ENCODE results near the gene CABLES2. TPM values are rescaled to one million over a fixed set of nuclear protein-coding genes. Genes with fewer than 3 reads are reported as not detected.

Gene CABLES2
- total and polyA plus RNA-seq, 4 donors = 0.92 to 3.2 (median 2.0) TPM

DNA sequence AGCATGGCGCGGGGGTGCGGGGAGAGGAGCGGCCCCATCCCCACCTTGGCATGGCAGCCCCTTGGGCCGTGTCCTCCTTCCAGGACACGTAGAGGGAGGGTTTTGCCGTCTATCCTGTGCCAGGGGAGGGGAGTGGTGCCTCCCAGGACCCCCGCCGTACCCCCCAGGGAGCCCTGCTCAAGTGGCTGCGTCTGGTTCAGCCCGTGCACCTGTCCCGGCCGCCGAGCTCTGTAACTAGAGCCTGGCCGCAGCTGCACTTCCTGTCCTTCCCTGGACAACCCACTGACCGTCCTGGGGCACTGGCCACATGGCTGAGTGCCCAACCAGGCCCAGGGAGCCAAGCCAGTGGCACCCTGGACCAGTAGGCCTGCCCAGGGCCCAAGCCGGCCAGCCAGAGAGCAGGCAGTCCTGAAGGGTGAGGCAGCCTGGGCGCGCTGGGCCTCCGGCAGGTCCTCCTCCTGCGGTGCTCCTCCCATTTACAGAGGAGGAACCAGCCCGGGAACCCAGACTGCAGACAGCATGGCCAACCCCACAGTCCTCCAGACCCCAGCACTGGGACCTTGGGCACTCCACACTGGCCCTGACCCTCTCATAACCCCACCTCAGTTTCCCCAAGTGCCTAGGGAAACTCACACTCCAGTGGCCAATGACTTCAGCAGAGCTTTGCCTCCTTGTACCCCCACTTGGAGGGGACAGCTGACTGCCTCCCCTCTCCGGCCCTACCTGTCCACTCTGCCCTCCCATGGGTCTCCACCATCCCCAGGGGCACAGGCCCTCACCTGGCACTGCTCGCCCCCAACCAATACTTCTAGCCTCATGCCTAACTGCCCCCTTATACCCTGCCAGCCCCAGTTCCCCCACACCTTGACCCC, 48.7 kb downstream of the CABLES2 start:
- H3K36me3 ChIP-seq (ENCODE audit: control insufficient read depth in 4 of 4, insufficient read depth in 3 of 4, low read depth in 1 of 4, low read length in 3 of 4) = peaks cover 0 to 2% (median 0%) of the 10 kb centered on the region in 4 donors
- H3K4me1 ChIP-seq (ENCODE audit: control insufficient read depth in 4 of 4, insufficient read depth in 4 of 4, low read length in 3 of 4) = peaks cover 56 to 84% (median 71%) of the 10 kb centered on the region in 4 donors
- no peak overlapping the region for H3K4me3 ChIP-seq (ENCODE audit: low read depth in 1 of 3, low read length in 3 of 3)
- TF ChIP-seq, protein P1, sequence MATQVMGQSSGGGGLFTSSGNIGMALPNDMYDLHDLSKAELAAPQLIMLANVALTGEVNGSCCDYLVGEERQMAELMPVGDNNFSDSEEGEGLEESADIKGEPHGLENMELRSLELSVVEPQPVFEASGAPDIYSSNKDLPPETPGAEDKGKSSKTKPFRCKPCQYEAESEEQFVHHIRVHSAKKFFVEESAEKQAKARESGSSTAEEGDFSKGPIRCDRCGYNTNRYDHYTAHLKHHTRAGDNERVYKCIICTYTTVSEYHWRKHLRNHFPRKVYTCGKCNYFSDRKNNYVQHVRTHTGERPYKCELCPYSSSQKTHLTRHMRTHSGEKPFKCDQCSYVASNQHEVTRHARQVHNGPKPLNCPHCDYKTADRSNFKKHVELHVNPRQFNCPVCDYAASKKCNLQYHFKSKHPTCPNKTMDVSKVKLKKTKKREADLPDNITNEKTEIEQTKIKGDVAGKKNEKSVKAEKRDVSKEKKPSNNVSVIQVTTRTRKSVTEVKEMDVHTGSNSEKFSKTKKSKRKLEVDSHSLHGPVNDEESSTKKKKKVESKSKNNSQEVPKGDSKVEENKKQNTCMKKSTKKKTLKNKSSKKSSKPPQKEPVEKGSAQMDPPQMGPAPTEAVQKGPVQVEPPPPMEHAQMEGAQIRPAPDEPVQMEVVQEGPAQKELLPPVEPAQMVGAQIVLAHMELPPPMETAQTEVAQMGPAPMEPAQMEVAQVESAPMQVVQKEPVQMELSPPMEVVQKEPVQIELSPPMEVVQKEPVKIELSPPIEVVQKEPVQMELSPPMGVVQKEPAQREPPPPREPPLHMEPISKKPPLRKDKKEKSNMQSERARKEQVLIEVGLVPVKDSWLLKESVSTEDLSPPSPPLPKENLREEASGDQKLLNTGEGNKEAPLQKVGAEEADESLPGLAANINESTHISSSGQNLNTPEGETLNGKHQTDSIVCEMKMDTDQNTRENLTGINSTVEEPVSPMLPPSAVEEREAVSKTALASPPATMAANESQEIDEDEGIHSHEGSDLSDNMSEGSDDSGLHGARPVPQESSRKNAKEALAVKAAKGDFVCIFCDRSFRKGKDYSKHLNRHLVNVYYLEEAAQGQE (IDR thresholded peaks at IDR 0.05) = peak; percentile 78
- TF ChIP-seq, protein P2, sequence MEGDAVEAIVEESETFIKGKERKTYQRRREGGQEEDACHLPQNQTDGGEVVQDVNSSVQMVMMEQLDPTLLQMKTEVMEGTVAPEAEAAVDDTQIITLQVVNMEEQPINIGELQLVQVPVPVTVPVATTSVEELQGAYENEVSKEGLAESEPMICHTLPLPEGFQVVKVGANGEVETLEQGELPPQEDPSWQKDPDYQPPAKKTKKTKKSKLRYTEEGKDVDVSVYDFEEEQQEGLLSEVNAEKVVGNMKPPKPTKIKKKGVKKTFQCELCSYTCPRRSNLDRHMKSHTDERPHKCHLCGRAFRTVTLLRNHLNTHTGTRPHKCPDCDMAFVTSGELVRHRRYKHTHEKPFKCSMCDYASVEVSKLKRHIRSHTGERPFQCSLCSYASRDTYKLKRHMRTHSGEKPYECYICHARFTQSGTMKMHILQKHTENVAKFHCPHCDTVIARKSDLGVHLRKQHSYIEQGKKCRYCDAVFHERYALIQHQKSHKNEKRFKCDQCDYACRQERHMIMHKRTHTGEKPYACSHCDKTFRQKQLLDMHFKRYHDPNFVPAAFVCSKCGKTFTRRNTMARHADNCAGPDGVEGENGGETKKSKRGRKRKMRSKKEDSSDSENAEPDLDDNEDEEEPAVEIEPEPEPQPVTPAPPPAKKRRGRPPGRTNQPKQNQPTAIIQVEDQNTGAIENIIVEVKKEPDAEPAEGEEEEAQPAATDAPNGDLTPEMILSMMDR (IDR thresholded peaks at IDR 0.05; ENCODE audit: low read depth, low read length, missing input control) = no peak
- TF ChIP-seq RAD21 (IDR thresholded peaks at IDR 0.05) = peak in 1 of 2 donors; percentile 62
- peak; percentile 57 to 79 for TF ChIP-seq HNF4A (conservative IDR thresholded peaks at IDR 0.05)
- TF ChIP-seq TAF1 (conservative IDR thresholded peaks at IDR 0.05) = no peak
- TF ChIP-seq, protein P3, sequence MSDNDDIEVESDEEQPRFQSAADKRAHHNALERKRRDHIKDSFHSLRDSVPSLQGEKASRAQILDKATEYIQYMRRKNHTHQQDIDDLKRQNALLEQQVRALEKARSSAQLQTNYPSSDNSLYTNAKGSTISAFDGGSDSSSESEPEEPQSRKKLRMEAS (IDR thresholded peaks at IDR 0.05) = peak; percentile 51
- peak in 1 of 2 donors; percentile 77 for TF ChIP-seq GABPA (IDR thresholded peaks at IDR 0.05 in 1 of 2, conservative IDR thresholded peaks at IDR 0.05 in 1 of 2)
- peak; percentile 58 to 75 for TF ChIP-seq RXRA (IDR thresholded peaks at IDR 0.05)
- peak; percentile 75 for TF ChIP-seq SP1 (IDR thresholded peaks at IDR 0.05)
- no peak for TF ChIP-seq FOXA1 (IDR thresholded peaks at IDR 0.05)
- TF ChIP-seq YY1 (IDR thresholded peaks at IDR 0.05) = peak; percentile 67
- peak; percentile 67 for DNase-seq (ENCODE audit: low spot score)
- 35% methylated on average over 24 of the region's 24 CpGs for WGBS
- H3K9ac ChIP-seq (ENCODE audit: low read depth in 1 of 2, low read length in 2 of 2) = no peak overlapping the region
- no peaks in the 10 kb centered on the region for H3K27me3 ChIP-seq (ENCODE audit: control insufficient read depth in 4 of 4, insufficient read depth in 4 of 4, low read length in 3 of 4)
- H3K9me3 ChIP-seq (ENCODE audit: control insufficient read depth in 4 of 4, low read length in 3 of 4) = no peaks in the 10 kb centered on the region
- peak overlapping the region; percentile 82 to 86 for H3K27ac ChIP-seq (ENCODE audit: low read depth in 1 of 2, low read length in 2 of 2)

DNA sequence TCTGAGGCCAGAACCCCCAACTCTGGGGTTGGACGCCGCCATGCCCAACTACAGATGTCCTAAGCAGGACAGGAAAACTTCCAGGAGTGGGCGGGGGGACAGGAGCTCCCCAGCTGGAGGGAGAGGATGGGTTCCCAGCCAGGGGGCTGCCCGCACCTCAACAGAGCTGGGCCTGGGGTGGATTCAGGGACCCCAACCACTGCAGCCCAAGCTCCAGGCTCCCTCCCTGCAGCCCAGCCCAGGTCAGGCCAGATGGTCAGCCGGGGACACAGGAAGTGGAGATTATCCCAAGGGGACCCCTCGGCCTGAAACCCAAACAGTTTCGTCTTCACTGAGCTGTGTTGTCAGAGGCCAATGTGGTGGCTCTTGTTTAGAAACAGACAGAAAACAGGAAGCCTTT, 49.4 kb downstream of the CABLES2 start:
- Histone ChIP-seq H3K9ac (ENCODE audit: low read depth in 1 of 2, low read length in 2 of 2) (no peak overlapping the region), H3K27me3 (ENCODE audit: control insufficient read depth in 4 of 4, insufficient read depth in 4 of 4, low read length in 3 of 4) (no peaks in the 10 kb centered on the region), H3K4me3 (ENCODE audit: low read depth in 1 of 3, low read length in 3 of 3) (no peak overlapping the region), H3K9me3 (ENCODE audit: control insufficient read depth in 4 of 4, low read length in 3 of 4) (no peaks in the 10 kb centered on the region), H3K36me3 (ENCODE audit: control insufficient read depth in 4 of 4, insufficient read depth in 3 of 4, low read depth in 1 of 4, low read length in 3 of 4) (peaks cover 0 to 2% (median 0%) of the 10 kb centered on the region in 4 donors), H3K27ac (ENCODE audit: low read depth in 1 of 2, low read length in 2 of 2) (peak overlapping the region; percentile 82 to 86), H3K4me1 (ENCODE audit: control insufficient read depth in 4 of 4, insufficient read depth in 4 of 4, low read length in 3 of 4) (peaks cover 55 to 85% (median 71%) of the 10 kb centered on the region in 4 donors)
- 71% methylated on average over 7 of the region's 7 CpGs for WGBS
- no peak for DNase-seq (ENCODE audit: low spot score)
- TF ChIP-seq HNF4A (conservative IDR thresholded peaks at IDR 0.05) (no peak), FOXA1 (IDR thresholded peaks at IDR 0.05) (no peak), JUND (IDR thresholded peaks at IDR 0.05) (no peak), RXRA (IDR thresholded peaks at IDR 0.05) (no peak), GABPA (IDR thresholded peaks at IDR 0.05 in 1 of 2, conservative IDR thresholded peaks at IDR 0.05 in 1 of 2) (no peak), TAF1 (conservative IDR thresholded peaks at IDR 0.05) (no peak), YY1 (IDR thresholded peaks at IDR 0.05) (no peak), SP1 (IDR thresholded peaks at IDR 0.05) (no peak), RAD21 (IDR thresholded peaks at IDR 0.05) (no peak), EGR1 (IDR thresholded peaks at IDR 0.05; ENCODE audit: low read depth in 2 of 2) (no peak), NR2F2 (IDR thresholded peaks at IDR 0.05) (no peak)
- TF ChIP-seq, protein P2 (IDR thresholded peaks at IDR 0.05; ENCODE audit: low read depth, low read length, missing input control) = no peak
- TF ChIP-seq, protein P4, sequence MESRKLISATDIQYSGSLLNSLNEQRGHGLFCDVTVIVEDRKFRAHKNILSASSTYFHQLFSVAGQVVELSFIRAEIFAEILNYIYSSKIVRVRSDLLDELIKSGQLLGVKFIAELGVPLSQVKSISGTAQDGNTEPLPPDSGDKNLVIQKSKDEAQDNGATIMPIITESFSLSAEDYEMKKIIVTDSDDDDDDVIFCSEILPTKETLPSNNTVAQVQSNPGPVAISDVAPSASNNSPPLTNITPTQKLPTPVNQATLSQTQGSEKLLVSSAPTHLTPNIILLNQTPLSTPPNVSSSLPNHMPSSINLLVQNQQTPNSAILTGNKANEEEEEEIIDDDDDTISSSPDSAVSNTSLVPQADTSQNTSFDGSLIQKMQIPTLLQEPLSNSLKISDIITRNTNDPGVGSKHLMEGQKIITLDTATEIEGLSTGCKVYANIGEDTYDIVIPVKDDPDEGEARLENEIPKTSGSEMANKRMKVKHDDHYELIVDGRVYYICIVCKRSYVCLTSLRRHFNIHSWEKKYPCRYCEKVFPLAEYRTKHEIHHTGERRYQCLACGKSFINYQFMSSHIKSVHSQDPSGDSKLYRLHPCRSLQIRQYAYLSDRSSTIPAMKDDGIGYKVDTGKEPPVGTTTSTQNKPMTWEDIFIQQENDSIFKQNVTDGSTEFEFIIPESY (IDR thresholded peaks at IDR 0.05) = no peak
- TF ChIP-seq, protein P5, sequence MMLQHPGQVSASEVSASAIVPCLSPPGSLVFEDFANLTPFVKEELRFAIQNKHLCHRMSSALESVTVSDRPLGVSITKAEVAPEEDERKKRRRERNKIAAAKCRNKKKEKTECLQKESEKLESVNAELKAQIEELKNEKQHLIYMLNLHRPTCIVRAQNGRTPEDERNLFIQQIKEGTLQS (IDR thresholded peaks at IDR 0.05) = no peak
- TF ChIP-seq, protein P3 (IDR thresholded peaks at IDR 0.05) = no peak

Data from liver (tissue), 9 donors.